COLO829 (cell line): ENCODE results near the gene WBP2NL.
"Not testable (repeated sequence)": the region's sequence is repeated elsewhere in the genome, so short reads cannot be mapped to it uniquely, and the experiment has no call there.

Experiments used
- DNase-seq: peaks from one replicate; pipeline ENCODE4 v3.0.0; 2012; ENCODE audit warnings: low spot score

The WBP2NL gene

DNA sequence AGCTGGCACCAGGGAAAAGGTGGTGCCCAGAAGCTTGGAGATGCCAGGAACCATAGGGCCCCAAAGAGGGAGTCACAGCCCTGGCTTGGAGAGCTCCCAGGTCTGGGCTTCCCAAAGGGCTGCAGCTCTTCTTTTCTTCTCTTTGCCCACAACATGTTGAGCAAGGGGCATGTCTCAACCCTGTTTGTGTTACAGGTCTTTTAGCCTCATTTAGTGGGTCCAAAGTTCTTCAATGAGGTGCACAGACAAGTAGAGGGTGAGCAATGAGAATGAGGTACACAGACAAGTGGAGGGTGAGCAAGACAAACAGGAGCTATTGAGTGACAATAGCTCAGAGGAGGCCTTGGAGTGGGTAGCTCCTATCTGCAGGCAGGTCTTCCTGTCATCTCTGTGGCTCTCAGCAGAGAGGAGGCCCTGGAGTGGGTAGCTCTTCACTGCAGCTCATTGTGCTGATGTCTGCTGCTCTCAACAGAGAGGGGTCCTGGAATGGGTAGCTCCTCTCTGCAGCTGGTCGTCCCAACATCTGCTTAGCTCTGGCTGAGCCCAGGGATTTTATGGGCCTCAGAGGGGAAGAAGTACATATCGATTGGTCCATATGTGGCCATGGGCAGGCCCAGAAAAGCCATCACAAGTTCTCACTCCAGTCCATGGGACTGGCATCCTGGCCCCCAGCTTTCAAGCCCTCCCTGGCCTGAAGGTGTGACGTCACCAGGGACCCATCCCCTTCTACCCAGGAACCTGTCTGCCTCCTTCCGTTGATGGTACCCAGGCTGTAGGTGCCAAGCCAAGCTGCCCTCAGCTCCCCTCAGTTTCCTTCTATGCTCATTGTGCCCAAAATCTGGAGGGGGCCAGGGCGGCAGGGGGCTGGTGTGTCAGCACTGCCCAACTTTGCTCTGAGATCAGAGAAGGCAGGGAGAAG, 34.9 kb downstream of the WBP2NL start:
- no peak for DNase-seq

DNA sequence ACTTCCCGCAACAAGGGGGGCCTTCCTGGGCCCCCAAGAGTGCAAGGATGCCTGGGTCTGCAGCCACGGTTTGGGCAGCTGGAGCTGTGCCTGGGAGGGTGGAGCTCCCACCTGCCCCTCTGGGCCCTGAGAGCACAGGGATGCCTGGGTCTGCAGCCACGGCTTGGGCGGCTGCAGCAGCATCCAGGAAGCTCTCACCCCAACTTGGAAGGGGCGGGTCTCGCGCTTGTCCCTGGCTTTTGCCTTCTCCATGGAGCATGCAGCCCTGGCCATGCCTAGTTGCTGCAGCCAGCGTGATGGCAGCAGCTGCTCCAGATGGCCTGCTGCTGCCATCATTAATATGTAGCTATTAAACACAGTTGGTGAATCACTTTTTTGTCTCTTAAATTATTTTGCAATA, 36.7 kb downstream of the WBP2NL start:
- DNase-seq: no peak

DNA sequence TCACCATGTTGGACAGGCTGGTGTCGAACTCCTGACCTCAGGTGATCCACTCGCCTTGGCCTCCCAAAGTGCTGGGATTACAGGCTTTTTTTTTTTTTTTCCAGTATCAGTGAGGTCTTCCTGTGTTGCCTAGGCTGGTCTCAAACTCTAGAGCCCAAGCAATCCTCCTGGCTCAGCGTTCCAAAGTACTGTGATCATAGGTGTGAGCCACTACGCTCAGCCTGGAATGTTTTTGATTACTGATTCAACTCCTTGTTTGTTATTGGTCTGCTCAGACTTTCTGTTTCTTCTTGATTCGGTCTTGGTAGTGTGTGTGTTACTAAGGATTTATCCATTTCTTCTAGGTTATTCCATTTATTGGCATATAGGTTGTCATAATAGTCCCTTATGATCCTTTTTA, 40.7 kb downstream of the WBP2NL start:
- no peak for DNase-seq

DNA sequence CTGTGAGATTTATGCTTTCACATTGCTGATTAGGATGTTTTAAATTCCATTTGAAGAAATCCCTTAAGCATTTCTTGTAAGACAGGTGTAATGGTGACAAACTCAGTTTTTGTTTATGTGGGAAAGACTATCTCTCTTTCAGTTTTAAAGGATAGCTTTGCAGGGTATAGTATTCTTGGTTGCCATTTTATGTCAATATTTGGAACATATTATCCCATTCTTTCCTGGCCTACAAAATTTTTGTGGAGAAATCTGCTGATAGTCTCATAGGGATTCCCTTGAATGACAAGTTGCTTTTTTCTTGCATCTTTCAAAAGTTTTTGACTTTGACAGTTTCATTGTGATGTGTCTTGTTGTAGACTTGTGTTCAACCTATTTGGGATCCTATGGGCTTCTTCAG, 43.2 kb downstream of the WBP2NL start:
- no peak for DNase-seq

DNA sequence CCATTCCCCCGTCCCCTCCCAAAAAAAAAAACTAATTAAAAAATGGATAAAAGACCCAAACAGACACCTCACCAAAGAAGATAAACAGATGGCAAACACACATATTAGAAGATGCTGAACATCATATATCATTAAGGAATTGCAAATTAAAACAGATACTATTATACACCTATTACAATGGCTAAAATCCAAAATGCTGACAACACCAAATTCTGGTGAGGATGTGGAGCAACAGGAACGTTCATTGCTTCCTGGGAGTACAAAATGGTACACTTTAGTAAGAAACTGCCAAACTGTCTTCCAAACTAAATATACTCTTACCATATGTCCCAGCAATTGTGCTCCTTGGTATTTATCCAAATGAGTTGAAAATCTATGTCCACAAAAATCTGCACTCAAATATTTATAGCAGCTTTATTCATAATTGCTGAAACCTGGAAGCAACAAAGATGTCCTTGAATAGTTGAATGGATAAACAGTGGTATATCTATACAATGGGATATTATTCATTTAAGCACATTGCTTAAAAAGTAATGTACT, 52.1 kb downstream of the WBP2NL start:
- DNase-seq: no peak

DNA sequence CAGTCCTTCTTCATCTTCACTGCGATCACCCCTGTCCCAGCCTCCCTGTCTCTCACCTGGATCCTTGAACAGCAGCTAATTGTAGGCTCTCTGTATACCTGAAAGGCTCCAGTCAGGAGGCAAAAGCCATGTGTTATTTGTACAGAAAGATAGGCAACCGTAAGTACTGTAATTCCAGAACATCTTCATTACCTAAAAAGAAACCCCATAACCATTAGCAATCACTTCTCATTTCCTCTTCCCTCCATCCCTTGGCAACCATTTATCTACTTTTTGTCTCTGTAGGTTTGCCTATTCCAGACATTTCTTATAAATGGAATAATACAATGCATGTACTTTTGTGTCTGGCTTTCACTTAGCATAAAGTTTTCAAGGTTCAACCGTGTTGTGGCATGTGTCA, 54.2 kb downstream of the WBP2NL start:
- no peak for DNase-seq

DNA sequence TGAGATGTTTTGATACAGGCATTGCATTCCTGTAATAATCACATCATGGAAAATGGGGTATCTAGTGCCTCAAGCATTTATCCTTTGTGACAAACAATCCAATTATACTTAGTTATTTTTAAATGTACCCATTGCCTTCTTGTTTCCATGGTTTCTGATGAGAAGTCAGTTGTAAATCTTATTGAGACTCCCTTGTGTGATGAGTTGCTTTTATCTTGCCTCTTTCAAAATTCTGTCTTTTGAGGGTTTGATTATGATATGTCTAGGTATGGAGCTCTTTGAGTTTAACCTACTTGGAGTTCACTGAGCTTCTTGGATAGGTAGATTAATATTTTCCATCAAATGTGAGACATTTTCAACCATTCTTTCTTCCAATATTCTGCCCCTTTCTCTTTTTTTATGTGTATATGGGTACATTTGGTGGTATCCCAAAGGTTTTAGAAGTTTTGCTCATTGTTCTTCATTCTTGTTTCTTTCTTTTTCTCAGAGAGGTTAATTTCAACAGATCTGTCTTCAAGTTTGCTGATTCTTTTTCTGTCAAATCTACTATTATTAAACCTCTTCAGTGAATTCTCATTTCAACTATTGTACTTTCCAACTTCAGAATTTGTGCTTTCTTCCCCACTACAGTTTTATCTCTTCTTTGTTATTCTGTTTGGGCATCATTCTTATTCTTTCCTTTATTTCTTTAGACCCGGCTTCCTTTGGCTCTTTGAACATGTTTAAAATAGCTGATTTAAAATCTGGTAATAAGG, 58.3 kb downstream of the WBP2NL start:
- no peak for DNase-seq

DNA sequence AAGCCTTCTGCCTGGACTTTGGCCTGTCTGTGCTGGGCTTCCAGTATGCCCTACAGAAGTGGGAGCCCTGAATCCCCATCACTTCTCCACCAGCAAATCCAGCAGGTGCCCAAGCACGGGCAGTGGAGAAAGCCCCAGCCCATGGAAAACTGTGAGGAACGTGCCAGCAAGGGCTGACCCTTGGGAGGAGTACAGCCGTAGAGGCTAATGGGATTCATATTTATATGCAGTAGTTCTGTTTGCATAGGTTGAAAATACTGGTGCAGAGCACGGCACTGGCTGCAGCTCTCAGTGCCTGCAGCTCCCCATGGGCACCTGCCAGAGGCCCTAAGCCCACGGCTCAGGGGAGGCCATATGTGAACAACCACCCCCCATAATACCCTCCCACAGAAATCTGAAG, 61.9 kb downstream of the WBP2NL start:
- DNase-seq: no peak

DNA sequence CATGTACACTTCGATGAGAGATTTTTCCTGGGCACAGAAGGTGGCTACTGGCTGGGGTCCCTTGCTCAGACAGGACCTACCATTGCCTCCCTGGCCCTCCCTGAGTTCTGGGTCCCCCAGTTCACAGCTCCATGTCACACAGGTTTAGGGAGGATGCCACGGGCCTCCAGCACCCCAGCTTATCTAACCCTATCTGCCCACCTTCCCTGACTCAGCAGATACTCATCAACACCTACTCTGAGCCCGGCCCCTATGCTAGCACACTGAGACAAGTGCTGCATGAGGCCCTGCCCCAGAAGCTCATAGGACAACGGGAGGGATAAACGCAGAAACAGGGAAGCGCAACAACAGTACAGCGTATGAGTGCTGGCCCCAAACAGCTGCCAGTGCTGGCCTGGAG, 62.5 kb downstream of the WBP2NL start:
- no peak for DNase-seq

DNA sequence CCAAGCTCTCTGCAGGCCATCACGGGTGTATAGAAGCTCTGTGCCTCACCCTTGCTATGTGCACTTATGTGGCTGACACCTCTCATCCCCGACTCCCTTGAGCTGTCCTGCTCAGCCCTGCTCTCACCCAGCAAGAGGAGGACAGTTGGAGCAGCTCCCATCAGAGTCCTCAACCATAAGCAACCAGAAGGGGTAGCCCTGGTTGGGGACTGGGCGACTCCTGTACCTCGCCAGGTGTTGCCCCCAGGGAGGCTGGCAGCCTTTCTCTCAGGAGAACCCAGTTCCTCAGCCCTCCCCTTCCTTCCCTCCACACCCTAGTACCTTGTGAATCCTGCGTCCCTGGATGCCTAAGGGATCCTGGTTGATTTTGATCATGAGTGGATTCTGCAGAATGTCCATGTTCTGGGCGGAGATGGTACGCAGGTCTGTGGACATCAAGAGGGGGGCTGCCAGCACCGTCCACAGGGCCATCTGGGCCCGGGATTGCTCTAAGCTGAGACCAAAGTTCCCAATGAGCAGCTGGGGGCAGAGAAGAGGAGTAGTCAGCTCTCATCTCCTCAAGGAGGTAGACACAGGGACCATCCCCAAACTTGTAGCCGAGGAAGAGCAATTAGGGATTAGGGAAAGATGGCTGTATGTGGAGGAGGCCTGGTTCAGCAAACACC, 64.0 kb downstream of the WBP2NL start:
- no peak for DNase-seq

DNA sequence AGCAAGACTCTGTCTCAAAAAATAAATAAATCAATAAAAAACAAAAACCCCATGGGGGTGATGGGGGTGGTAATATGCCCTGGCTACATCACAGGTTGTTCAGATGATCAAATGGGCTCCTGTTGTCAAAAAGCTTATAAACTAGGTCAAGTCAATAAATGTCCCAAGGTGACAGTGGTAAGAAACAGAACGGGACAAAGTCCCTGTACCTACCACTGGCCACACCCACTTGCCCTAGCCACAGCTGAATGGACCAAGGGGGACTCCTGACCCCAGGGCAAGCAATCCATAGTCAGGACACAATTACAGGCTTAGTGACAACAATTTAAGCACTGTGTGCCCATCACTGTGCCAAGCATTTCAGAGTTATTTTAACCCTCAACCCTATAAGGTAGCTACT, 66.0 kb downstream of the WBP2NL start:
- no peak for DNase-seq

DNA sequence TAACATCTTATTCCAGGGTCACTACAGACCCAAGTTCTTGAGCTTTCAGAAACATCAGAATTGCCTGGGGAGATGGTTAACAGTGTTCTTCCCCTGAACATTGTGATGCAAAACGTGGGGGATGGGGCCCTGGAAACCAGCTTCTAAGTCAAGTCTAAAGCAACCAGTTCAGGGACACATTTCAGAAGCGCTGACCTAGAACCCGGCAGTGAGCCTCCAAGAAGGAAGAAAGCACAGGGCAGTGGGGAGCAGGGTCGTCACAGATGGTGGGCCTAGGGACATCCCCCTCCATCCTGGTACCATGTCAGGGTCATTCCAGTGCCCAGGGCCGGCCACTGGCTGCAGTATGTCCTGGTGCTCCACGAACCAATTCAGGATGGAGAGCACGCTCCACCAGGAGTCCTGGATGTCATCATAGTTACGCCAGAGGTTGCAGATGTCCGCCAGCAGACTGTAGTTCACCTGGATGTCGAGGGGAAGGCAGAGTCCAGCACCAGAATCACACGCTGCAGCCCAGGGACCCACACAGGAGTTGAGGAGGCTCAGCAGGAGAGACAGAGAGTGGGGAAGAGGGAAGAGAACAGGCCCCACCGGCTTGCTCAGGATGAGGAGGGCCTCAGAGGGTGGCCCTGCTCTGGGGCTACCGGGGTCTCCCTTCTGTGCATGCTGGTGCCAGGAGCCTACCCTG, 67.0 kb downstream of the WBP2NL start:
- DNase-seq: no peak

DNA sequence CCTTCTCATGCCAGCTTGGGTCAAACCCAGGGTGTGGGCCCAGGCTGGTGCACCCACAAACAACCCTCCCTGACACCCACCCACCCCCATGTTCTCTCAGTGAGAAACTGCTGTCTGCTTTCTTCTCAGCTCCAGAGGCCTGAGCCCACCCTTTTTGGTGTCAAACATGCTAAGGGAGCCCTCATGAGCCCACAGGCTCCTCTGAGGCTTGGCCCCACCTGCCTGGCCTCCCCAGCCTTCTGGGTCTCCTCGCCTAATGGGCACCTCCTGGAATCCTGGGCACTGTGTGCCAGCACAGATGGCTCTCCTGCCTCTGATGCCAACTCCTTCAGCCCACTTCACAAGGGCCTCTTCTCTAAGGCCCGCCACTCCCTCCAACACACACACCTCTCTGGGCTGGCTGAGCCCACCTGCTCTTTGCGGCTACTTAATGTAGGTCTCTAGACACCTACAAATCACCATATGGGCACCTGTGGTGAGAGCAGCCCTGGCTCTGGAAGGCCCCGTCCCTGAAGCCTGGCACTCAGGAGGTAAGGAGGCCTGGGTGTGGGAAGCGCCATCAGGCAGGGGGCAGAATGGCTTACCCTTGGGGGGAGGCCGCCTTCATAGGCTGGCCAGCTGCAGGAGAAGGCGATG, 67.7 kb downstream of the WBP2NL start:
- DNase-seq: no peak

DNA sequence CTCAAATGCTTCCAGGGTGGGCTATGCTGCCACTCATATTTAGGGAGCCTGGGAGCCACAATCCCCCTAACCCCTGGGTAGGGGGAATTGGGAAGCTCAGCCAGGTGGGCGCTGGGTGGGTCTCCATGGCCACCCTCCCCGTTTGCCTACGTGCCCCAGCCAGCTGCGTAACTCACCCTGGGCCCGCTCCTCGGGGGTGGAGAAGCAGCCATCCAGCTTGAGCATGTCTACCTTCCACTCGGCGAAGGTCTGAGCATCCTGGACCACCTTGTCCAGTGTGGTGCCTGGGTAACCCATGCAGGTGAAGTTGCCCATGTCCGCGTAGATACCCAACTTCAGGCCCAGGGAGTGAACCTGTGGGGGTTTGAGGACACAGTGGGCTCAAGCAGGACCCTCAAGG, 68.3 kb downstream of the WBP2NL start:
- DNase-seq: no peak

DNA sequence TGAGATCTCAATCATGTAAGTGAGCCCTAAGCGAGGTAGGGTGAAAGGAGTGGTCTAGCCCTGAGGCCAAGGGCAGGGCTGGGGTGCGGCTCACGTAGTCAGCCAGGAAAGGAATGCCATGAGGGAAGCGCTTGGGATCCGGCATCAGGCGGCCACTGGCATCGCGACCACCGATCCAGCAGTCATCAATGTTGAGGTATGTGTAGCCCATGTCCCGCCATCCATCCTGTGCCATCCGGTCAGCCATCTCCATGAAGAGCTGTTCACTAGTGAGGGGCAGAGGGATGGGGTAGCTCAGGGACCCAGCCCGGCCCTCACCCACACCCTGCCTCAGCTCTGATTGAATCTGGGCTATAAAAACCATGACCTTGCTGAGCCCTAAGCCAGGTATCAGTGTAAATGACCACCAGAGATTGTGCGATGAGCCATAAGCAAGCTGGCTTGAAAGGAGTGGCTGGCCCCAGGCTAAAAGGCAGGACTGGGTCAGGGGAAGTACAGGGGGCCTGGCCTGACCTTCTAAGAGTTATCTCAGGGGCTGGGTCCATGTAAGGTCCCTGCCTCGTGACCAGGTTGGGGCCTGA, 69.2 kb downstream of the WBP2NL start:
- no peak for DNase-seq

DNA sequence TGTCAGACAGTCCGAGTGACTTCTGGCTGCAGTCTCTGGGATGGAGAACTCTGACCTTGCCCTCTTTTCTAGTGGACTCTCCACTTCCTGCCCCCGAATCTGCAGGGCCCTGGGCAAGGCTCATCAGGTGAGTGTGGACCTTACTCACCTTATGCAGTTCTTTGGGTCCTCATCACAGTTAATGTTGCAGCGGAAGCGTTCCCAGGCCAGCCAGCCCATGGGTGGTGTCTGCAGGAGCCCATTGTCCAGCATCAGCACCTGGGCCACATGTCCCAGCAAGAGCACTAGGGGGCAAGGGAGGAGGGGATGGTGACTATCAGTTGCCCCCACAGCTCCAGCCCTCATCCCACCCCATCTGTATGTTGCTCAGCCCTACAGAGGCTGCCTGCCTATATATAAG, 69.7 kb downstream of the WBP2NL start:
- DNase-seq: no peak

DNA sequence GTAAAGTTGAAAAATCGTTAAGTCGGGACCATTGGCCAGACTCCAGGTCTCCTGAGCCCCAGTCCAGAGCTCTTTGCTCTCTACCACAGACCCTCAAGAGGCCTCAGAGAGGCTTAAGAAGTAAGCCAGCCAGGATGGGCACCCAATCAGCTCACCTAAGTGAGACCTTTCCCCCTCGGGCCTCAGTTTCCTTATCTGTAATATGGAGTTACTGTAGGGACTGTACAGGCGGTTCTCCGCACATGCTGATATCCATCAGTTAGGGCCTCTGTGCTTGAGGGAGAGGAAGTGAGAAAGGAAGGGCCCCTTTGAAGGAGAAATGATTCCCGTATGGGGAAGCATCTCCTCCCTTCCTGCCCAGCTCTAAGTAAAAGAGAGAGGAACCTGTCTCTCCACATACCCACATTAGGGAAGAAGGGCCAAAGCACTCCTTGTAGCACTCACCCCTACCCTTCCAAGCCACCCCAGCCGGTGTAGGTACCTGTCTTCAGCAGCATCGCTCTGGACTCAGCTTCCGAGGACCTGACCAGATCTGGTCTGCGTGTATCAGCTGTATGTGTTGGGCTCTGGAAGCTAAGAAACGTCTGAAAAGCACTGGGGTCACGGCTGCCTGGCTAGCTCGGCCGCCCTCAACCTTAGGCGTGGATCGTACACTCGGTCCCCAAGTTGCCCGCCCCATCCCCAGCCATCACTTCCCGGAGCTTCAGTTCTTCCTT, 71.4 kb downstream of the WBP2NL start:
- DNase-seq: no peak

DNA sequence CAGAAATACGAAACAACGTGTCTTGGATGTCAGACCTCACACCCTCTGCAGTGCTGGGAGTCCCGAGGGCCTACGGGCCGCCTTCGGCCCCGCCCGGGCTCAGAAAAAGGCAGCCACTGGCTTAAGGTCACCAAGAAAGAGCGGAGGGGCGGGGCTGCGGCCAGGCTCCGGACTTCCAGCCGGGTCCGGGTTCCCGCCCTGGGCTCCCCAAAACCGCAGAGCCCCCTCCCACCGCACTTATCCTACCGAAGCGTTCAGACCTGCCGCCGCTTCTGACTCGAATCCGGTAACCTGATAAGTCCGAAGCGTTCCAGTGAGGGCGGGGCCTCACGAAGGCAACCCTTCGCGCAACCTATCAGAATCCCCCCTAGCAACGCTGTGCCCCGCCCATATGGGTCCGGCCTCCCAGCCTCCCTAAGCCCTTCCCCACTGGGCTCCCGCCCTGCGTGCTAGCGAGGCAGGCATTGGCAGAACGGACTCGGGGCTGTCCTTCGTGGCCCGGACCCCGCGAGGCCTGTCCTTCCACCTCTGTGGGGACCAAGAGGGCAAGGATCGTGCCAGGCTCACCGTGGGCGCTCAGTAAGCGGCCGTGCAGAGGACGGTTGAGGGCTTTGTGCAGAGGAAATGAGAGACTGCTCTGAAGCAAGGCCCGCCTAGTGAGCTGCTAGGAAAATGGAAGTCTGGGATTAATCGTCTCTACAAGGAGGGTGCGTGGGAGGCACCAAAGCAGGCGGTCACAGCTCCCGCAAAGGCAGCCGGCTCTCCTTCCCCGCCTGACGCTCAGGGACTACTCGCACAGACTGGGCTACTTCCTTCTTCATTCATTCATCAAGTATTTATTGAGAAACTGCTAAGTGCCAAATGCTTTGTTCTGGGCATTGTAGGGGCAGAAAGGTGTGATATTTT, 72.2 kb downstream of the WBP2NL start, which contains the start of gene NAGA:
NAGA (minus strand) TSS at position 296 of the 906 bp plus-strand sequence. CDS start 515 bp downstream, outside the sequence.
- DNase-seq: peak; percentile 94

DNA sequence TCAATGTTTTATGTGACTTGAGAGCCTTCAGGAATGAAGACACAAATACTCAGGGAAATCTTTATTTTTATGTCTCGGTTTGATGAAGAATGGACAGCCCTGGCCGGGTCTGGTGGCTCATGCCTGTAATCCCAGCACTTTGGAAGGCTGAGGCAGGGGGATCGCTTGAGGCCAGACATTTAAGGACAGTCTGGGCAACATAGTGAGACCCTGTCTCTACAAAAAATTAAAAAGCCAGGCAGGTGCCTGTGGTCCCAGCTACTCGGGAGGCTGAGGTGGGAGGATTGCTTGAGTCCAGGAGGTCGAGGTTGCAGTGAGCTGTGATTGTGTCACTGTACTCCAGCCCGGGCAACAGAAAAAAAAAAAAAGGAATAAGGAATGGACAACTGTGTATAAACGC, 72.9 kb downstream of the WBP2NL start:
- not testable (repeated sequence) for DNase-seq
